Liver (tissue), 9 donors: ENCODE measurements around the gene ERMN. TPM values are rescaled to one million over a fixed set of nuclear protein-coding genes. Genes with fewer than 3 reads are reported as not detected.

Source experiments
- DNase-seq: peaks from one replicate; pipeline ENCODE4 v3.0.0-alpha.2; 2017; ENCODE audit warnings: low spot score
- H3K27ac ChIP-seq, 2 donors: one replicate each; pipeline ENCODE4 v1.7.0; 2013; ENCODE audit warnings: inconsistent platforms in 2 of 2, low read length in 2 of 2, control low read depth in 1 of 2, low read depth in 1 of 2, mild to moderate bottlenecking in 1 of 2
- H3K27me3 ChIP-seq, 4 donors: one replicate each; pipeline versions ENCODE4 v1.6.1 to v1.7.0; 2013; ENCODE audit warnings: low read length in 3 of 4, inconsistent platforms in 1 of 4, mild to moderate bottlenecking in 1 of 4, moderate library complexity in 1 of 4; ENCODE audit not compliant: control insufficient read depth in 4 of 4, insufficient read depth in 4 of 4
- H3K36me3 ChIP-seq, 4 donors: one replicate each; pipeline versions ENCODE4 v1.6.1 to v1.7.0; 2013; ENCODE audit warnings: low read length in 3 of 4, mild to moderate bottlenecking in 3 of 4, low read depth in 1 of 4, moderate library complexity in 1 of 4; ENCODE audit not compliant: control insufficient read depth in 4 of 4, insufficient read depth in 3 of 4
- H3K4me1 ChIP-seq, 4 donors: one replicate each; pipeline versions ENCODE4 v1.6.1 to v1.7.0; 2013; ENCODE audit warnings: low read length in 3 of 4, mild to moderate bottlenecking in 3 of 4, moderate library complexity in 1 of 4; ENCODE audit not compliant: control insufficient read depth in 4 of 4, insufficient read depth in 4 of 4
- H3K4me3 ChIP-seq, 3 donors: one replicate each; pipeline versions ENCODE4 v1.6.1 to v1.7.0; 2013; ENCODE audit warnings: low read length in 3 of 3, control low read depth in 1 of 3, low read depth in 1 of 3, mild to moderate bottlenecking in 1 of 3
- H3K9ac ChIP-seq, 2 donors: one replicate each; pipeline ENCODE4 v1.7.0; 2013; ENCODE audit warnings: low read length in 2 of 2, mild to moderate bottlenecking in 2 of 2, moderate library complexity in 2 of 2, control low read depth in 1 of 2, low read depth in 1 of 2
- H3K9me3 ChIP-seq, 4 donors: one replicate each; pipeline versions ENCODE4 v1.6.1 to v1.7.0; 2013; ENCODE audit warnings: low read length in 3 of 4; ENCODE audit not compliant: control insufficient read depth in 4 of 4
- FOXA1 ChIP-seq: IDR thresholded peaks from 2 replicates; pipeline ENCODE4 v1.6.1; 2016; ENCODE audit warnings: antibody characterized with exemption
- GABPA ChIP-seq, 2 donors: IDR thresholded peaks in 1 of 2; conservative IDR thresholded peaks in 1 of 2; 2 replicates each; pipeline ENCODE4 v1.6.1; 2016; ENCODE audit warnings: antibody characterized with exemption in 2 of 2, mild to moderate bottlenecking in 1 of 2, moderate library complexity in 1 of 2
- HNF4G ChIP-seq: IDR thresholded peaks from 2 replicates; pipeline ENCODE4 v1.6.1; 2016; ENCODE audit warnings: antibody characterized with exemption
- JUND ChIP-seq, 2 donors: IDR thresholded peaks; 2 replicates each; pipeline ENCODE4 v1.6.1; 2016; ENCODE audit warnings: antibody characterized with exemption in 2 of 2
- MAX ChIP-seq: IDR thresholded peaks from 2 replicates; pipeline ENCODE4 v1.6.1; 2016; ENCODE audit warnings: antibody characterized with exemption
- NR2F2 ChIP-seq: IDR thresholded peaks from 2 replicates; pipeline ENCODE4 v1.6.1; 2016; ENCODE audit warnings: antibody characterized with exemption
- RAD21 ChIP-seq, 2 donors: IDR thresholded peaks; 2 replicates each; pipeline ENCODE4 v1.6.1; 2016; ENCODE audit warnings: antibody characterized with exemption in 2 of 2, mild to moderate bottlenecking in 2 of 2
- REST ChIP-seq: IDR thresholded peaks from 2 replicates; pipeline ENCODE4 v1.6.1; 2016; ENCODE audit warnings: antibody characterized with exemption, mild to moderate bottlenecking
- RXRA ChIP-seq, 2 donors: IDR thresholded peaks; 2 replicates each; pipeline ENCODE4 v1.6.1; 2017 to 2018; ENCODE audit warnings: antibody characterized with exemption in 2 of 2, mild to moderate bottlenecking in 1 of 2
- SP1 ChIP-seq: IDR thresholded peaks from 2 replicates; pipeline ENCODE4 v1.6.1; 2018; ENCODE audit warnings: antibody characterized with exemption, mild to moderate bottlenecking
- TAF1 ChIP-seq: conservative IDR thresholded peaks from 2 replicates; pipeline ENCODE4 v1.6.1; 2016; ENCODE audit warnings: antibody characterized with exemption, mild to moderate bottlenecking
- YY1 ChIP-seq: IDR thresholded peaks from 2 replicates; pipeline ENCODE4 v1.6.1; 2016; ENCODE audit warnings: antibody characterized with exemption, mild to moderate bottlenecking
- WGBS: extraction: QIAGEN DNeasy Blood & Tissue Kit; methylation state at CpG from one replicate; pipeline ENCODE4 v1.1.7; 2013; 5-methylcytosine and 5-hydroxymethylcytosine counted together
- polyA plus RNA-seq, 2 donors: library from polyadenylated mRNA; stranded (reverse) in 1 of 2; unstranded in 1 of 2; fragments of 200-250 nt in 1 of 2; fragments of >200 nt in 1 of 2; fragmentation: Nextera tagmentation in 1 of 2; extraction: Ambion mirVana in 1 of 2; gene quantifications; one replicate each; pipeline versions ENCODE4 v1.2.1 to v1.2.3, GENCODE V29; 2013 to 2015
- total RNA-seq, 2 donors: library from RNA; depleted of rRNA; stranded (reverse); fragments of >200 nt; gene quantifications; one replicate each; pipeline ENCODE4 v1.2.3, GENCODE V29; 2014
- TF ChIP-seq, protein P1 (sequence below): IDR thresholded peaks from 2 replicates; pipeline ENCODE4 v1.6.1; 2016; ENCODE audit warnings: antibody characterized with exemption
- donor health status: healthy.
- donor health status: healthy.
- donor health status: healthy.
- donor health status: healthy.
- donor health status: healthy.

Gene ERMN
- total and polyA plus RNA-seq, 4 donors, result 0.05 to 0.08 TPM; not detected in 2

- Histone ChIP-seq H3K4me3 (no peak overlapping the region), H3K9me3 (peaks cover 0 to 7% (median 5%) of the 10 kb centered on the region in 4 donors), H3K4me1 (peaks cover 0 to 10% (median 8%) of the 10 kb centered on the region in 4 donors), H3K27ac (no peak overlapping the region), H3K9ac (no peak overlapping the region), H3K27me3 (no peaks in the 10 kb centered on the region), H3K36me3 (no peaks in the 10 kb centered on the region)
- DNase-seq, result no peak
- TF ChIP-seq GABPA (IDR thresholded peaks at IDR 0.05 in 1 of 2, conservative IDR thresholded peaks at IDR 0.05 in 1 of 2), result no peak
- TF ChIP-seq YY1, result no peak
- TF ChIP-seq TAF1, result no peak
- TF ChIP-seq REST, result no peak
- TF ChIP-seq JUND (IDR thresholded peaks at IDR 0.05), result no peak
- no peak for TF ChIP-seq MAX
- no peak for TF ChIP-seq HNF4G
- TF ChIP-seq SP1, result no peak
- no peak for TF ChIP-seq NR2F2
- 71% methylated on average over 2 of the region's 2 CpGs for WGBS
Observed at GRCh38 chr2:157364257-157364974, 38.8 kb upstream of the ERMN start.

DNA sequence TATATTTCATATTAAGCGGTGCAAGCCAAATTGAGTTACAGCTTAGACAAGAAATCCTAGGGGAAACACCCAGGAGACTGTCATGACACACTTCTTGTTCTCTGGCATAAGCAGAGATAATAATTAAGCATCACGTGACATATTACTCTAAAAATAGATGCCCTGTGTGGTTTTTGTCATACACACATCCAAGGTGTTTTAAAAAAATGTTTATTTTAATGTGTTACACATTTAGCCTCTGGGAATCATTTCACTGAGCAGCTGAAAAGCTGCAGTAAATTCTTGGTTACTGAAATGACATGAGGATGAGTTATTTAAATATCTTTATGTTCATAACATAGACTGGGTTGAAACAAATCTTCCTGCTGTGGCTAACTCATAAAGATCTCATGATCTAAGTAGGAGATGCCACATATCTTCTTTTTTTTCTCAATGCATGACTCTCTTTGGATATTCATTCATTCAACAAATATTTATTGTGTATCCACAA, 38.0 kb upstream of the ERMN start:
- no peak for TF ChIP-seq GABPA (IDR thresholded peaks at IDR 0.05 in 1 of 2, conservative IDR thresholded peaks at IDR 0.05 in 1 of 2)
- TF ChIP-seq FOXA1, result no peak
- no peak for TF ChIP-seq TAF1
- TF ChIP-seq RAD21 (IDR thresholded peaks at IDR 0.05), result no peak
- TF ChIP-seq RXRA (IDR thresholded peaks at IDR 0.05), result no peak
- no peak for TF ChIP-seq MAX
- TF ChIP-seq JUND (IDR thresholded peaks at IDR 0.05), result no peak
- TF ChIP-seq YY1, result no peak
- TF ChIP-seq, protein P1, sequence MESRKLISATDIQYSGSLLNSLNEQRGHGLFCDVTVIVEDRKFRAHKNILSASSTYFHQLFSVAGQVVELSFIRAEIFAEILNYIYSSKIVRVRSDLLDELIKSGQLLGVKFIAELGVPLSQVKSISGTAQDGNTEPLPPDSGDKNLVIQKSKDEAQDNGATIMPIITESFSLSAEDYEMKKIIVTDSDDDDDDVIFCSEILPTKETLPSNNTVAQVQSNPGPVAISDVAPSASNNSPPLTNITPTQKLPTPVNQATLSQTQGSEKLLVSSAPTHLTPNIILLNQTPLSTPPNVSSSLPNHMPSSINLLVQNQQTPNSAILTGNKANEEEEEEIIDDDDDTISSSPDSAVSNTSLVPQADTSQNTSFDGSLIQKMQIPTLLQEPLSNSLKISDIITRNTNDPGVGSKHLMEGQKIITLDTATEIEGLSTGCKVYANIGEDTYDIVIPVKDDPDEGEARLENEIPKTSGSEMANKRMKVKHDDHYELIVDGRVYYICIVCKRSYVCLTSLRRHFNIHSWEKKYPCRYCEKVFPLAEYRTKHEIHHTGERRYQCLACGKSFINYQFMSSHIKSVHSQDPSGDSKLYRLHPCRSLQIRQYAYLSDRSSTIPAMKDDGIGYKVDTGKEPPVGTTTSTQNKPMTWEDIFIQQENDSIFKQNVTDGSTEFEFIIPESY, result no peak
- no peak for DNase-seq
- Histone ChIP-seq H3K9ac (no peak overlapping the region), H3K27ac (no peak overlapping the region), H3K4me1 (peaks cover 0 to 10% (median 8%) of the 10 kb centered on the region in 4 donors), H3K4me3 (no peak overlapping the region), H3K27me3 (no peaks in the 10 kb centered on the region), H3K9me3 (peaks cover 0 to 7% (median 5%) of the 10 kb centered on the region in 4 donors), H3K36me3 (no peaks in the 10 kb centered on the region)
- WGBS, result 71% methylated on average over 2 of the region's 2 CpGs
